HG03064 (cell line): ENCODE results near the gene IRF2BP2.

Experiments
- ATAC-seq: cut with Tn5 transposase; IDR thresholded peaks from one replicate; pipeline ENCODE4 v1.9.1; 2021; ENCODE audit warnings: low read depth; ENCODE audit not compliant: unreplicated experiment

IRF2BP2 gene

GRCh38 chr1:234585330-234586055, 24.5 kb downstream of the IRF2BP2 start:
- no peak for ATAC-seq

- no peak for ATAC-seq
These were observed 25.1 kb downstream of the IRF2BP2 start for GRCh38 chr1:234584926-234585325.

GRCh38 chr1:234584420-234584805, 25.6 kb downstream of the IRF2BP2 start:
- no peak for ATAC-seq

GRCh38 chr1:234583755-234584419, 26.1 kb downstream of the IRF2BP2 start:
- no peak for ATAC-seq

GRCh38 chr1:234582681-234583301, 27.2 kb downstream of the IRF2BP2 start:
- no peak for ATAC-seq

GRCh38 chr1:234582186-234582585, 27.8 kb downstream of the IRF2BP2 start:
- no peak for ATAC-seq

GRCh38 chr1:234581063-234581714, 28.8 kb downstream of the IRF2BP2 start:
- no peak for ATAC-seq

- no peak for ATAC-seq
These were observed 30.0 kb downstream of the IRF2BP2 start for GRCh38 chr1:234579967-234580366.

- no peak for ATAC-seq
These were observed 31.2 kb downstream of the IRF2BP2 start for GRCh38 chr1:234578735-234579134.

GRCh38 chr1:234578087-234578486, 31.9 kb downstream of the IRF2BP2 start:
- ATAC-seq = no peak

GRCh38 chr1:234573711-234574299, 36.2 kb downstream of the IRF2BP2 start:
- no peak for ATAC-seq

- ATAC-seq = no peak
These were observed 37.0 kb downstream of the IRF2BP2 start for GRCh38 chr1:234572966-234573365.

- ATAC-seq = no peak
These were observed 38.3 kb downstream of the IRF2BP2 start for GRCh38 chr1:234571702-234572101.

- no peak for ATAC-seq
These were observed 39.5 kb downstream of the IRF2BP2 start for GRCh38 chr1:234570329-234571120.

- ATAC-seq = no peak
These were observed 41.6 kb downstream of the IRF2BP2 start for GRCh38 chr1:234568345-234568744.

GRCh38 chr1:234565132-234565531, 44.8 kb downstream of the IRF2BP2 start:
- ATAC-seq = no peak

GRCh38 chr1:234564035-234565029, 45.6 kb downstream of the IRF2BP2 start:
- no peak for ATAC-seq

- ATAC-seq = no peak
These were observed 47.6 kb downstream of the IRF2BP2 start for GRCh38 chr1:234562334-234562733.

GRCh38 chr1:234561319-234561718, 48.7 kb downstream of the IRF2BP2 start:
- ATAC-seq = no peak
